H4 (cell line): ENCODE measurements around the gene JARID2. TPM values are rescaled to one million over a fixed set of nuclear protein-coding genes. Genes with fewer than 3 reads are reported as not detected.

Experiments used
- DNase-seq: peaks from one replicate; pipeline ENCODE4 v3.0.0-alpha.2; 2015; ENCODE audit warnings: low spot score
- total RNA-seq: library from RNA; depleted of rRNA; stranded (reverse); fragments of >200 nt; shearing (Covaris generic); gene quantifications from 2 replicates; pipeline ENCODE4 v1.2.3, GENCODE V29; 2014

The JARID2 gene
- total RNA-seq, 1 experiment from 2014 or later: 6.0 TPM

GRCh38 chr6:15264412-15264811 is 18.5 kb downstream of the JARID2 start:
- no peak for DNase-seq

- no peak for DNase-seq
These were observed 19.3 kb downstream of the JARID2 start for GRCh38 chr6:15264902-15265761.

- no peak for DNase-seq
These were observed 19.9 kb downstream of the JARID2 start for GRCh38 chr6:15265787-15266186.

- no peak for DNase-seq
These were observed 20.6 kb downstream of the JARID2 start for GRCh38 chr6:15266423-15266996.

- no peak for DNase-seq
These were observed 21.4 kb downstream of the JARID2 start for GRCh38 chr6:15267221-15267620.

GRCh38 chr6:15268137-15268908 is 22.5 kb downstream of the JARID2 start:
- DNase-seq: no peak

GRCh38 chr6:15269011-15269410 is 23.1 kb downstream of the JARID2 start:
- DNase-seq: no peak

GRCh38 chr6:15269619-15270018 is 23.8 kb downstream of the JARID2 start:
- no peak for DNase-seq

GRCh38 chr6:15270402-15270801 is 24.5 kb downstream of the JARID2 start:
- no peak for DNase-seq

GRCh38 chr6:15272562-15272961 is 26.7 kb downstream of the JARID2 start:
- no peak for DNase-seq

- DNase-seq: no peak
These were observed 29.0 kb downstream of the JARID2 start for GRCh38 chr6:15274692-15275387.

GRCh38 chr6:15276036-15276985 is 30.4 kb downstream of the JARID2 start:
- no peak for DNase-seq

GRCh38 chr6:15279047-15279661 is 33.3 kb downstream of the JARID2 start:
- DNase-seq: no peak

GRCh38 chr6:15280028-15280427 is 34.2 kb downstream of the JARID2 start:
- no peak for DNase-seq

- no peak for DNase-seq
These were observed 35.1 kb downstream of the JARID2 start for GRCh38 chr6:15280961-15281360.

- no peak for DNase-seq
These were observed 36.5 kb downstream of the JARID2 start for GRCh38 chr6:15282334-15282733.

GRCh38 chr6:15283986-15284361 is 38.1 kb downstream of the JARID2 start:
- DNase-seq: no peak

GRCh38 chr6:15284743-15285142 is 38.9 kb downstream of the JARID2 start:
- no peak for DNase-seq

- no peak for DNase-seq
These were observed 39.9 kb downstream of the JARID2 start for GRCh38 chr6:15285682-15286294.
